Loucy (cell line): ENCODE results near the gene GFPT2.

Experiments
- EZH2phosphoT487 ChIP-seq: fragments of 200-600 bp; IDR thresholded peaks from 2 replicates; pipeline ENCODE4 v1.6.1; 2018; ENCODE audit warnings: antibody characterized with exemption, mild to moderate bottlenecking, moderate library complexity, borderline replicate concordance
- TF ChIP-seq, protein P1 (sequence below): fragments of 200-600 bp; sonication (generic); conservative IDR thresholded peaks from 2 replicates; pipeline ENCODE4 v1.5.1; 2014; ENCODE audit warnings: mild to moderate bottlenecking, antibody characterized with exemption, low read length

DNA sequence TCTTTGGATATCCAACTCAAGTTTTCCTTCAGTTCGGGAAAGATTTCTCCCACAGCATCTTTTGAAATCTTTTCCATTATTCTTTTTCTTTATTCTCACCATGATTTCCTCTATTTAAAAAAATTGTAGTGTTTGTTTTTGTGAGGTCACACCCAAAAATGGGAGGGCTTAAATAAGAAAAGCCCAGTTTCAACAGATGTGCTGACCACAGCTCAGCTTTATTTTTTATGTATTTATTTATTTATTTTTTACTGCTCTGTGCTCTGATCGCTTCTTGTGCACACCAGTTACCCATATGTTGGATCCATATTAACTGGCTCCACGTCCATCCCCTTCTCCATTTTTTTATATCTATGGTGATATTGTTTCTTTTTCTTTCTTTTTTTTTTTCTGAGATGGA is 20.3 kb downstream of the GFPT2 start:
- TF ChIP-seq, protein P1, sequence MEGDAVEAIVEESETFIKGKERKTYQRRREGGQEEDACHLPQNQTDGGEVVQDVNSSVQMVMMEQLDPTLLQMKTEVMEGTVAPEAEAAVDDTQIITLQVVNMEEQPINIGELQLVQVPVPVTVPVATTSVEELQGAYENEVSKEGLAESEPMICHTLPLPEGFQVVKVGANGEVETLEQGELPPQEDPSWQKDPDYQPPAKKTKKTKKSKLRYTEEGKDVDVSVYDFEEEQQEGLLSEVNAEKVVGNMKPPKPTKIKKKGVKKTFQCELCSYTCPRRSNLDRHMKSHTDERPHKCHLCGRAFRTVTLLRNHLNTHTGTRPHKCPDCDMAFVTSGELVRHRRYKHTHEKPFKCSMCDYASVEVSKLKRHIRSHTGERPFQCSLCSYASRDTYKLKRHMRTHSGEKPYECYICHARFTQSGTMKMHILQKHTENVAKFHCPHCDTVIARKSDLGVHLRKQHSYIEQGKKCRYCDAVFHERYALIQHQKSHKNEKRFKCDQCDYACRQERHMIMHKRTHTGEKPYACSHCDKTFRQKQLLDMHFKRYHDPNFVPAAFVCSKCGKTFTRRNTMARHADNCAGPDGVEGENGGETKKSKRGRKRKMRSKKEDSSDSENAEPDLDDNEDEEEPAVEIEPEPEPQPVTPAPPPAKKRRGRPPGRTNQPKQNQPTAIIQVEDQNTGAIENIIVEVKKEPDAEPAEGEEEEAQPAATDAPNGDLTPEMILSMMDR, result no peak
- no peak for TF ChIP-seq EZH2phosphoT487
